HG02610 (cell line): ENCODE data around the gene MDGA2.
"Not testable (repeated sequence)": the region's sequence is repeated elsewhere in the genome, so short reads cannot be mapped to it uniquely, and the experiment has no call there.

ENCODE experiments used
- ATAC-seq: cut with Tn5 transposase; IDR thresholded peaks from one replicate; pipeline ENCODE4 v1.9.1; 2021; ENCODE audit warnings: mild to moderate bottlenecking, moderate library complexity; ENCODE audit not compliant: unreplicated experiment

The MDGA2 gene

GRCh38 chr14:47353186-47353585, 322.2 kb downstream of the MDGA2 start:
- ATAC-seq = no peak

GRCh38 chr14:47346849-47347248, 328.6 kb downstream of the MDGA2 start:
- ATAC-seq = no peak

DNA sequence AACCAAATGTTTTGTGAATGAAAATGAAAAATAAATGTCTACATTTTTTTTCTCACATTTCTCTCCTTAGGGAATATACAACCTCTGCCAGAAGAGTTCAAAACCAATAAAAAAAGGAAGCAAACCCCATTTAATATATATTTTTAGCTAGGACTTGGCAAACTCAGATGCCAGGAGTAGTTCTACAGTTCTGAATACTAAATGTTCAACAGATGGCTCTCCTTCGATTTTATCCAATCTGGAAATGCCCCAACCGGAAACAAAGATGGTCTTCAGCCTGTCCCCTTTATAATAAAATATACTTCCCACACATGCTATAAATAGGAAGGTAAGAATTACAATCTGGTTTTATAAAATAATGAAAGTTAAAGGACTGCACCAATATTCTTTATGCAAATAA, 330.4 kb downstream of the MDGA2 start:
- ATAC-seq = no peak

GRCh38 chr14:47332939-47333338, 342.5 kb downstream of the MDGA2 start:
- no peak for ATAC-seq

DNA sequence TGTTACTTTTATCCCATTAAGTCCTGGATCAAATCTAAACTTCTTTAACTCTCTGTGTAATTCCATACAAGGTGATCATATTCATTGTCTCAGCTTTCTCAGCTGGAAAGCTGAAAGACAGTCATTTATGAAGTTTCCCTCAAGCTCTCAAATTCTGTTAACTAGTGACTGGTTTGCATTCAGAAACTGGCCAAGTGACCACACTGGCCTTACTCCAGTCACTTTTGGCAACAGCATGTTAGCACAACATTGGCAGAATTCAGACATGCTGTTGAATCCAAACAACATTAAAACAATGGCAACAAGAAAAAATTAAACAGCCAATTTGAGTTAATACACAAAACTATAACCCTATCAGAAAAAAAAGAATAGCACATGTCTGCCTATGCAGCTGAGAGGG, 343.3 kb downstream of the MDGA2 start:
- no peak for ATAC-seq

DNA sequence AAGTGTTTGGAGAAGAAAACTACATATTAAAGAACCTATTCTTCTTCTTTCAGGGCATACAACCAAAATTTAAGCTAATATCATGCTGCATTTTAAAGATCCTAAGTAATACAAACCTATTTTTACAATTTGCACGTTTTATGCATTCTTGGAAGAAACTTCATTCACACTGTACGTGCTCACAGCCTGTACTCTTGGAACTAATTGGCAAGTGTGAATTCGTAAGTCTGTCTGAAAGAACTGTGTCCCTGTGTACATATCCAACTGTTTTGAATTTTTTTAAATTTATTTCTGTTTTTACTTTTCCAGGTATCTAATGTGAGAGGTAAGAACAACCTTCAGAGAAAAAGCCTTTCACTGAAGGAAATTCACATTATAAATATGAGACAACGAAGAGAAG, 347.0 kb downstream of the MDGA2 start:
- ATAC-seq = no peak

GRCh38 chr14:47327336-47327735, 348.1 kb downstream of the MDGA2 start:
- no peak for ATAC-seq

GRCh38 chr14:47322751-47323150, 352.7 kb downstream of the MDGA2 start:
- ATAC-seq = no peak

- no peak for ATAC-seq
Measured at GRCh38 chr14:47302121-47302520, 373.3 kb downstream of the MDGA2 start.

DNA sequence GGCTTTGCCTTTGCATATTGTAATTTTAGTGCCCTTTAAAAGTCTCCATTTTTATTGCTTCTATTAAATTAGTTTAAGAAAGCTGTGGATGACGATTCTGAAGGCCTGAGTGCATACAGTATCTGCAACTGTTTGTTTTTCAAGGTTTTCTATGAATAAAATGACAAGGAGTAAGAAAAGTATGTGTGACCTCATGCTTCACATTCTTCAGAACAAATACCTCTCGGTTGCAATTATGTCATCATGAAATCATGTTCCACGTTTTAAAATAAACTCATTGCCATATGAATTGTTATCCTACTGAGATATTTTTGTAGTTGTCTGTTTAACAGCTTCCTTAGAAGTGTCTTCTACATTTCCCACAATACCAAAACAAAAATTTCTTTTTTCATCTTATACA, 374.6 kb downstream of the MDGA2 start:
- ATAC-seq = no peak

DNA sequence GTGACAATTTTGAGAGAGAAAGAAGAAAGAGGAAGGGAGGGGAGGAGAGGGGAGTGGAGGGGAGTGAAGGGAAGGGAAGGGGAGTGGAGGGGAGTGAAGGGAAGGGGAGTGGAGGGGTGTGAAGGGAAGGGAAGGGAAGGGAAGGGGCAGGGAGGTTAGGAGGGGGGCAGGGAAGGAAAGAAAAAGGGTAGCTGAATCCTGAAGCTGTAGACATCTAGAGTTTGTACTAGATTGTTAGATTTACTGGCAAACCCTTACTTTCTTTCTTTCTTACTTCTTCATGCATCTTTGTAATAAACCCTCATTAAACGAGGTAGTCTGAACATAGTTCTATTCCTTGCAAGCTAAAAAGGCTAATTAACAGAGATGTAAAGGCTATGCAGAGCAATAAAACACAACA, 378.0 kb downstream of the MDGA2 start:
- ATAC-seq = no peak

DNA sequence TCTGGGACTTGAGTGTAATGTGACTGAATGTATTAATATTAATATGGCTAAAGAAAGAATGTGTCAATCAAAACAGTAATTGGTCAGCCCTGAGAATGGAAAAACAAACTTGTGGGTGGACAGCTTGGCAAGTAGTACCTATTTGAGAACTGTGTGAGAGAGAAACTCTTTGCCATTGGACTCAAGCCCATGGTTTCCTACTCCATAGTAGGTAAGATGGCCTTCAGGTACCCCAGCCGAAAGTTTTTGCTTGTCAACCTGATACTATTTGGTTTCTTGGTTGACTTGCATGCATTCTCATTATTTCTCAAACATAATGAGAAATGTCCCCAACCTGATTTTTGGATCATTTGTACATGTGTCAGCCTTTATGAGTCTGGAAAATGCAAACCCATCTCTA, 391.1 kb downstream of the MDGA2 start:
- ATAC-seq = no peak

DNA sequence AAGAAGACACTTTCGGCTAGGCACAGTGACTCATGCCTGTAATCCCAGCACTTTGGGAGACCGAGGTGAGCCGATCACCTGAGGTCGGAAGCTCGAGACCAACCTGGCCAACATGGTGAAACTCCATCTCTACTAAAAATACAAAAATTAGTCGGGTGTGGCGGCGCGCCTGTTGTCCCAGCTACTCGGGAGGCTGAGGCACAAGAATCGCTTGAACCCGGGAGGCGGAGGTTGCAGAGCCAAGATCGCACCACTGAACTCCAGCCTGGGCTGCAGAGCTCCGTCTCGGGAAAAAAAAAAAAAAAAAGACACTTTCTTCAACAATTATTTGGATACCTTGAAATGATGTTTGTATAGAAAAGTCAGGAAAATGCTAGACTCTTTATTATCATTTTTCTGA, 393.6 kb downstream of the MDGA2 start:
- ATAC-seq = not testable (repeated sequence)

DNA sequence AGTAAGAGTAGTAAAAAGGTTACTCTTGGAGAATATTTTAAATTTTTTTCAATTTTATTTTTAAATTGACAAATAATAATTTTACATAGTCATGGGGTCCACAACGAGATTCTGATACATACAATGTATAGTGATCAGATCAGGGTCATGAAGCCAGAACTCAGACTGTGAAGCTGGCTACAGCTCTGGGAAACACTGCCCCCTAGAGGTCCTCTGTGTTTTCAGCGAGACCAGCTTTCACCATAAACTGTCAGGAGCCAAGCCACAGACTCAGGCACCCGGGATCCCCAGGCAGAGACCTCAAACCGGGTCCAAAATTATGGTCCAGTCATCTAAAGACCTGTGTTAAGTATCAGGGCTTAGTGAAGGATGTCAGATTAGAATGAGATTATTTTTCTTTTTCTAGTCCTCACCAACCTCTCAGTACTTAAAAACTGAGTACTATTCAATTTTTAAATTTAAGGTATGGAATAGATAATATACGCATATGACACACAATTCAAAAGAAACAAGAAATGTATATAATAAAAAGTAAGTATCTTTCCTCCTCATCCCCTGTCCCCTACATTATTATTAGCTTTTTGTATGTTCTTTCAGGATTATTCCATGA, 397.1 kb downstream of the MDGA2 start:
- ATAC-seq = peak; percentile 88

DNA sequence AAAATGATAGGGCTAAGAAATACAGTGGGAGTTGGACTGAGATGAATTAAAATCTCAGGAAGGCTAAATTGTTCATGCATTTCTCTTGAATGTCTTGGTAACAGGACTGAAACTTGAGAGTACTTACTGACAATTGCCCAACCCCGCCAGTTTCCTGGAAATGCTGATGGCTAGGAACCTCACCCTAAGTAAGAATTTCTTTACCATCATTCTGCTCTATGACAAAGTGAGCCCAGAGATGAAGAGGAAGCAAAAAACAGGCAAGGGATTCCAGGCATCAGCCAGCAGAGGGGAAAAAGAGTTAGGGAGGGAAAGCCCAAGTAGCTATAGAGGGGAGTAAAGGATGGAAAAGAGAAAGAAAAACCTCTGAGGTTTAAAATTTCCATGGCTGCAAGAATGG, 397.7 kb downstream of the MDGA2 start:
- ATAC-seq = no peak

- ATAC-seq = no peak
Measured at GRCh38 chr14:47276931-47277330, 398.5 kb downstream of the MDGA2 start.

- no peak for ATAC-seq
Measured at GRCh38 chr14:47273939-47274338, 401.5 kb downstream of the MDGA2 start.

GRCh38 chr14:47270715-47271114, 404.7 kb downstream of the MDGA2 start:
- ATAC-seq = no peak

- ATAC-seq = no peak
Measured at GRCh38 chr14:47269756-47270492, 405.5 kb downstream of the MDGA2 start.

DNA sequence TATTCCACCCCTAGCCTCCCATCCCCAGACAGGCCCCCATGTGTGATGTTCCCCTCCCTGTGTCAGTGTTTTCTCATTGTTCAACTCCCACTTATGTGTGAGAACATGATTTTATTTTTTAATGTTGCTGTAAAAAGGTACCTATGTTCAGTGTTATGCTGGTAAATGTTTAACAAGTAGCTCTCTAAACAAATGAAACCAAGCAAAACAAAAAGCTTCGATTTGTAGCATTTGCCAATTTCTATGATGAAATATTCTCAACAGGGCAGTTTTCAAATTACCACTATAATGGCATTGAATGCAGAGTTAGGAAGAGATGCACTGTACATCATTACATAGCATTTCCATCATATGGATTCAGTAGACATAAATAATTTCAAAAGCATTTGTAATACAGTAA, 410.6 kb downstream of the MDGA2 start:
- ATAC-seq = no peak

DNA sequence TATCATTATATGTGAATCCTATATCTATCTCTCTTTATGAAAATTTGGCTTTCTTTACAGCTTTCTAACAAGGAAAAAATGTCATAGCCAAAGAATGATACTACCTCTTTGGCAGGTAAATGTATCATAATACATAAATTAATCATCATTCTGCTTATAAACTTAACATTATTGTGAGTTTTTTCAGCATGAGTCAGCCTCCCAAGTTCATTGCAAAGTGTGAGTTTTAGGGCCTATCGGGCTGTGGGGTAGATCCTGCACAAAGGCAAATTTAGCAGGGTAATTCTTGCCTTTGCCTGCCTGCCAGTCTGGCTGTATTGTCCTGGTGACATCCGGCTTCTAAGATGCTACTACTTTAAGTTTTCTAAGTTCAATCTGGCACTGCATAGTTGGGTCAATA, 412.6 kb downstream of the MDGA2 start:
- ATAC-seq = no peak

DNA sequence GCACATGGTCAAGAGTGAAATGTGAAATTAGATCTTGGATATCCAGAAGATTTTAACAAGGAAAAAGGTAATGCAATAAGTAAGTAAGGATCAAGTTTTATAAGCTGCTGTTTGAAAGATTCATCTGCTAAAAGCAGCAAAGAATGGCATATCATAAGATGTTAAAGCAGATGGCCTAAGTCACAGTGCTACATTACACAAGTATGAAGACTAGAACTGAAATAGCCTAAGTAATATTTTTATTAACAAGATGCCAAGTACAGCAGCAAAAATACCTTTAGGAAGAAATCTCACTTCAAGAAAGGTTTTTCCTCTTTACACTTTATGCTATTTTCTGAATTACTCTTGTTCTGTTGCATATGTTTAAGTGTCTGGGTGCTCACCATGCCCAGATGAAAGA, 414.1 kb downstream of the MDGA2 start:
- ATAC-seq = no peak

- ATAC-seq = no peak
Measured at GRCh38 chr14:47259796-47260195, 415.6 kb downstream of the MDGA2 start.
